T1000 (cell line): Measurements from ENCODE around the gene DRAXIN.

ENCODE experiments used
- DNase-seq: peaks from one replicate; lab custom pipeline; 2025; ENCODE audit warnings: mixed read lengths; lab: John Stamatoyannopoulos, UW

The DRAXIN gene

DNA sequence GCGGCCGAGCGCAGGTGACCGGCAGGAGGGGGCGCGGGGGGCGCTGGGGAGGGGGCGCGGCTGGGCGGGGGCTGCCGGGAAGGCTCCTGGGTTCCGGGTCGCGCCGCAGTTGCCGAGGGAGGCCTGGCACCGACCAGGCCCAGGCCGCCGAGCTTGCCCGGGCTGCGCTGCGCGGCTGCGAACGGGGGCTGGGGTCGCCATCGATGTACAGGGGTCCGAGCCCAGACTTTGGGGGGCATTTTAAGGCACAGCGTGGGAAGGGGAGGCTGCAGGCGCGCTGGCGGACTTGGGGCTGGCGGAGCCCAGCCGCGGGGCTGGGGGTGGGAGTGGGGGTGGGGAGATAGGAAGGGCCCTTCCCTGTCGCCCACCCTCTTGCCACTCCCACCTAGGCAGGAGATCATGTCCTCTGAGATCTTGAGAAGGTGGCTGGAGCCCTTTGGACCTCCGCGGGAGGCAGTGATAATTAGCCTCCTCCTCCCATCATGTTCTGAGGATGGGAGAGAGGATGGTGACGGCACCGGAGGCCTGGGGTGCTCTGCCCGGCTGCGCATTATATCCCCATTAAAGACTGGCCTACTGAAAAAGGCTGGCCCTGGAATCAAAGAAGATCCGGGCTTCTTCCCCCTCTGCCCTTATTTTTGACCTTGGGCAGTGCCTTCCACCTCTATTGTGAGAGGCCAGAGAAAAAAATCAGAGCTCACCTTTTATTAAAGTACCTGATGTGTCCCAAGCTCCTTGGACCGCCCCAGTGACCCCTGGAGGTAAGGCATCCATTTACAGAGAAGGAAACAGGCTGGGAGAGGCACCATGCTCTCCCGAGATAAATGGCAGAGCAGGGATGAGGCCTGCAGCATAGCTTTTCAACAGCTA lies 36.3 kb upstream of the DRAXIN start:
- no peak for DNase-seq

DNA sequence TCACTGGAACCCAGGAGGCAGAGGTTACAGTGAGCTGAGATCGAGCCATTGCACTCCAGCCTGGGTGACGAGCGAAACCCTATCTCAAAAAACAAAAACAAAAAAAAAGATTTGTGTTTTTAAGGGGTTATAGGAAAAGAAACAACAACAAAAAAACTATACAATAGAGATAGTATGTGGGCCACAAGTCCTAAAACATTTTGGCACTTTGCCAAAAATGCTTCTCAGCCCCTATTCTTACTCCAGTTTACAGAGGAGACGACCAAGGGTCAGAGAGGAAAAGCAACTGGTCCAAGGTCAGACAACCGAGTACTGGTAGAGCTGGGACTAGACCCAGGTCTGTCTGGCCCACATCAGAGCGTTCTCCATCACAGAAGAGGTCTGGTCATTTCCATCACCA lies 33.9 kb upstream of the DRAXIN start:
- DNase-seq = no peak

GRCh38 chr1:11658542-11658941 lies 33.0 kb upstream of the DRAXIN start:
- no peak for DNase-seq

DNA sequence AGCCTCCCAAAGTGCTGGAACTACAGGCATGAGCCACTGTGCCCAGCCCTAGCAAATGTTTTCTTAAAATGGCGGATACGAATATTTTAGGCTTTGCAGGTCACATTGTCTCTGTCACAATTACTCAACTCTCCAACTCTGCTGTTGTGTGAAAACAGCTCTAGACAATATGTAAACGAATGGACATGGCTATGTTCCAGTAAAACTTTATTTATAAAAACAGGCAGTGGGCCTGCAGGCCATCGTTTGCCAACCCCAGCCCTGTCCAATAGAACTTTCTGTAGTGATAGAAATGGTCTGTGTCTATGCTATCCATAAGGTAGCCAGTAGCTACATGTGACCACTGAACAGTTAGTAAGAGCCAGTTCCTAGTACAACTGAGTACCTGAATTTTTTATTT lies 31.8 kb upstream of the DRAXIN start:
- DNase-seq = no peak

GRCh38 chr1:11661103-11661502 lies 30.4 kb upstream of the DRAXIN start:
- no peak for DNase-seq

GRCh38 chr1:11664336-11665065 lies 27.0 kb upstream of the DRAXIN start:
- no peak for DNase-seq

- no peak for DNase-seq
Observed at GRCh38 chr1:11668516-11668915, 23.0 kb upstream of the DRAXIN start.

GRCh38 chr1:11670747-11671146 lies 20.8 kb upstream of the DRAXIN start:
- no peak for DNase-seq

- DNase-seq = no peak
Observed at GRCh38 chr1:11671205-11671543, 20.3 kb upstream of the DRAXIN start.

- DNase-seq = no peak
Observed at GRCh38 chr1:11671544-11672286, 19.8 kb upstream of the DRAXIN start.

DNA sequence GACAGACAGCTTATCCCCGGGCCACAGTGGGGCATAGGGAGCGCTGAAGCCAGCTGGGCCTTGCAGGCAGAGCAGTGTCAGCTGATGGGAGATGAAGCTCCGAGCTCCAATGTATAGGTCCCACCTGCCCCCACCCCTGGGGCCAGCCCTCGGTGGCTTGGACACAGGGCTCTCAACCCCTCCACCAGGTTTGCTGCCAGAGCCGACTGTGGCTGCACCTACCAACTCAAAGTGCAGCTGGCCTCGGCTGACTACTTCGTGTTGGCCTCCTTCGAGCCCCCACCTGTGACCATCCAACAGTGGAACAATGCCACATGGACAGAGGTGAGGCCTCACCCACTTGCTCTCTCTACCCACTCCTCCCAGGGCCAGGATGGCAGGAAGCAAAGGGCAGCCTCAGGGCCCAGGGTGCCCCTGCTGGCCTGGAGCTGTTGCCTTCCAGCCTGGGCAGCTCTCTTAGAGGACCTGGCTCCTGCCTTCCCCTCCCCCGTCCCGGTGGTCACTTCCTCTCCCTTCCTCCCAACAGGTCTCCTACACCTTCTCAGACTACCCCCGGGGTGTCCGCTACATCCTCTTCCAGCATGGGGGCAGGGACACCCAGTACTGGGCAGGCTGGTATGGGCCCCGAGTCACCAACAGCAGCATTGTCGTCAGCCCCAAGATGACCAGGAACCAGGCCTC lies 18.3 kb upstream of the DRAXIN start:
- DNase-seq = no peak

DNA sequence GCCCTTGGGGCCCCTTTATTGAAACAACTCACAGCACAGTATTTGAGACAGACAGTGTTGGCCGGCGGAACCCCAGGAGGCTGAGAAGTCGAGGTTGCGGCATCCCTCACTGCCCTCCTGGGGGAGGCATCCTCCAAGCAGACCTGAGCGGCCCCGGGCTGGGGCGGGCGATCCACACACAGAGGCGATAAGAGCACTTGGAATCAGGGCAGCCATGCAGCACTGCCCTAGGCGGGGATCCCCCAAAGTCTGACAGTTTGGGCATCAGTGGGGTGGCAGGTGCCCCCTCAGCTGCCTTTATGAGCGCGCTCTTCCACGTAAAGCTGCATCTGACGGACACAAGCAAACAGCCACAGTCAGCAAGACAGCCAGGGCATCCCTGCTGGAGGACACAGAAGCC lies 17.0 kb upstream of the DRAXIN start:
- no peak for DNase-seq

DNA sequence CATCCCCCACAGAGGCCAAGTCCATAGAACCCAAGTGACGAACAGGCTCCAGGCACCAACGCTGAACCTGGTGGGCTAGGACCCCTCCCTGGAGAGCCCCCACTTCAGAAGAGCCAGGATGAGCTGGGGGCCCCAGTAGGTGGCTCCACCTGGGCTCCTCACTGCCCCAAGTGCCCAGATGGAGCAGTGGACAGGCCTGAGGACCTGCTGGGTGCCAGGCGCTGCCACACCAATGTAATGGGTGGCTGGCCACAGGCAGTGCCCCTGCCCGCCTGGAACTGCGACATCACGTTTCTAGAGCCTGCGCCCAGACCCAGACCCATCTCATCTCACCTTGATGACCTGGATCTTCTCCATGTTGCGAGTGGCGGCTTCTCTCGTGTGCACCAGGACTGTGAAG lies 16.2 kb upstream of the DRAXIN start:
- no peak for DNase-seq

DNA sequence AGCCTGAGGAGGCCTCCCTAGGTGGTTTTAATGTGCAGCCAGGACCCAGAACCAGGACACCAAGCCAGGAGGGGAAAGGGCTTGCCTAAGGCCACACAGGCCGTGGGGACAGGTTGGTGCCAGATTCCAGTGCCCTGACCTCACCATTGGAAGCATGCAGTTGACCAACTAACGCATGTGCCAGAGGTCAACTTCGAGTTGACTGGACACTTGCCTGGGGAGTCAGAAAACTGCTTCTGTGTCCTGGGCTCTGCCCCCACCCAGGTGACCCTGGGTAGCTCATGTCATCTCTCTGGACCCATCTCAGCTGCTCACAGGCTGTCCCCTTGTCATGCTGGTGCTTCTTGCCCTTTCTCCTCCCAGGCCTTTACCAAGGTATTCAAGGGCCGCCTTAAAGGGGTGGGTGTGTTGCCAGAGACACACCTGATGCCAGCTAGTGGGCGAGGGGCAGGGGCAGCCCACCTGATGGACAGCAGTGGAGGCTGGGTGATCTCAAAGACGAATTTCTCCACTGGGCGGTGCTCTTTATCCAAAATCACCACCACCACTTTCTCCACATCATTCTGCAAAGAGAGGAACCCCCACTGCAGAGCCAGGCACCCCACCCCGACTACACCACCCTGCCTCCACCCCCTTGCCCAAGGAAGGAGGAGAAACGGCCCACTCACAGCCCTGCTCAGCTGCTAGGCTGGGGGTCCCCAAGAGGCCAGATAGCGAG lies 15.0 kb upstream of the DRAXIN start:
- DNase-seq = no peak

DNA sequence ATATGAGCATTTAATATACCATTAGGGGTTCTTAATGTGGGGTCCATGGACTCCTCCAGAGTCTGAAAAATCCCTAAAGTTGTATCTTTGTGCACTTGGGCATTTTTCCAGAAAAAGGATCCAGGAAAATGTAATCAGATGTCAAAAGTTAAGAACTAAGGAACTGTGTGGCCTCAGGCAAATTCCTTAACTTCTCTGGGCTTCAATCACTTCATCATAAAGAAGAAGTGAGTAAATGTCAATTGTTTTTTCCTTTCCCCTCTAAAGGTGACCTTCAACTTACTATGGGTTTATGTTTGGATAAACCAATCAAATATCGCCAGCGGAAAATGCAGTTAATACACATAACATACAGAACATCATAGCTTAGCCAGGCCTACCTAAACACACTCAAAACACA lies 13.1 kb upstream of the DRAXIN start:
- DNase-seq = no peak

DNA sequence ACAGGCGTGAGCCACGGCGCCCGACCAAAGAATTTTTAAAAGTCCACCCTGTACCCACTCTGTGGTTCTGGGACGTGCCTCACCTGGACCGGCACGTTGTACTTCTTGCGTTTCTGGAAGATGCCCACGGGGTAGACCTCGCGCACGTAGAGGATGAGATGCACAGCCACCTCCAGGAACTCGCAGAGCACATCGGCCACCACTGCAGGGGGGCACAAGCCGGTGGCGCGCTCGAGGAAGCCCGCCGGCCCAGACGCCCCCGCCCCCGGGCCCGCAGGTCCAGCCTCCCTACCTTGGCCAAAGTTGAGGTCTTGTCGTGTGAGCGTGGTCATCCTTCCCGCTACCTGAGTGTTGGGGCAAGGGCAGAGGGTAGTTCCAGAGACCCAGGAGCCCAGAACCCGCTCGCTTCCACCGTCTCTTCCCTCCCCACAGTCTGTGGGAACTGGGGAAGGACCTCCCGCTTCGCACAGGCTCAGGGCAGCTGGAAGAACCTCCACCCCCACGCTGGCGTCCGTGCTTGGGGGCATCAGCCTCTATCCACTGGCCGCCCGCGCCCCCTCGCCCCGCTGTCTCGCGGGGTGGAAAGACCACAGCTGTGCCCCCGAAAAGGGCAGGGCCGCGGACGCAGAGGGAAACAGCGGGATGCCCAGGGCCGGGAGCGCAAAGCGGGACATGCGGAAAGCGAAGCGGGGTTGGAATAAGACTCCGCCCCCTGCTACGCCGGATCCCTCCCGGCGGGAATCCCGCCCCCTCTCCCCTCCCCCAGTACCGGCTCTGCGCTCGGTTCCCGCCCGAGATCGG lies 11.0 kb upstream of the DRAXIN start:
- DNase-seq = no peak

DNA sequence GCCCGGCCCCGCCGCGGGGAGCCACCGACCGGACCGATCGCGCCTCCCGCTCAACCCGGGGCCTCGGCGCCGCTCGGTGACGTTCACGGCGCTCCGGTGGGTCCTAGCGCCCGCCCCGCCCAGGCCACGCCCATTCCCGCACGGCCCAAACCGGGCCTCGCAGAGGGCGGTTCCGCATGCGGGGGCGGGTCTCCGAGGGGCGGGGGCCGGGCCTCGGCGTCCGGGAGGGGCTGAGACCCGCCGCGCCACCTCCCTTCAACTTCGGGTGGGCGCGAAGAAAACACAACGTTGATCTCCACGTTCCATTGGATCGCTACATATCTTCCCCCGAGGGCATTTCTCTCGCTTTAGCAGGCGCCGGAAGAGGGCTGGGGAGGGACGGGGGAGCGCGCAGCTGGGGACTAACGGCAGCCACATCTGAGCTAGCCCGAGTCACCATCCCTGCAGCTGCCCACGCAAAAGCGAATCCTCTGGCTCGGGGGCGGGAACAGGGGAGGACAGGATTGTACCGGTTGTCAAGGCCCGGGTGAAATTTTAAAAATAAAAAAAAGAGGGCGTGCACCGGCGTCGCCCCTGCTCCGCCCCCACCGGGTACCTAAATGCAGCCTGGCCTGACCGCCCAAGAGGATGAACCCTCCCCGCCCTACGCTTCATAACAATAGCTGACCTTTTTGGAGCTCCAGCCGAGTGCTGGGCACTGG lies 10.3 kb upstream of the DRAXIN start, which contains the start of gene MAD2L2:
TSS of gene MAD2L2 (minus strand) at position 78 of the 701 bp plus-strand sequence. CDS start 547 bp downstream, outside the sequence.
- peak; percentile 83 for DNase-seq

DNA sequence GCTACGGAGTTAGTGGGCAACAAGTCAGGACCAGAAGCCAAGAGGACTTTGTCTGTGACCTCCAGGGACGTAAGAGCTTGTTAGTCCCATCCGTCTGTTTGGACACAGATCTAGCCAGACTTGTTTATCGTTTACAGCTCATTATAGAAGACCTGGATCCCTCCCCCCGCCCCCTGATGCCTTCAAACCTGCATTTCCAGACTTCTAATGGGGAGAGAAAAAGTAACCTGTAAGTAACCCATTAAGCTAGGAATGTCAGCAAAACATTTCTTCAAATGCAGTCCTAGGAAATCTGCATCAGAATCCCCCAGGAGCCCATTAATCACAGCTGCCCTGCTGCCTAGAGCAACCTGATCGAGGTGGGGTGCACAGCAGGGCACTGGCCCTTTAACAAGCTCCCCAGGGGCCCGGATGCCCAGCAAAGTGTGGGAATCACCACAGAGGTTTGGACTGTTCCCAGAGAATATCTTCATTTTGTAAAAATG lies 9.2 kb upstream of the DRAXIN start:
- no peak for DNase-seq

GRCh38 chr1:11682799-11683198 lies 8.7 kb upstream of the DRAXIN start:
- no peak for DNase-seq

- DNase-seq = no peak
Observed at GRCh38 chr1:11684070-11684469, 7.4 kb upstream of the DRAXIN start.
